GM23338 (cell line): ENCODE results near the gene NSG1. TPM values are rescaled to one million over a fixed set of nuclear protein-coding genes. Genes with fewer than 3 reads are reported as not detected.

Source experiments
- ATAC-seq: fragments of 200-7000 bp; cut with Tn5 transposase; 3 replicates; pipeline ENCODE4 v1.9.1; 2020
- DNase-seq: peaks from one replicate; pipeline ENCODE4 v3.0.0-alpha.2; 2015; ENCODE audit warnings: low spot score
- H2AFZ ChIP-seq: fragments of 200-600 bp; sonication (generic); 2 replicates; pipeline ENCODE4 v1.8.0; 2016; ENCODE audit warnings: antibody characterized with exemption, mild to moderate bottlenecking, moderate library complexity
- H3F3A ChIP-seq: fragments of 200-600 bp; sonication (generic); replicated peaks from 2 replicates; pipeline ENCODE4 v1.8.0; 2017; ENCODE audit warnings: antibody characterized with exemption, mixed run types, low read depth
- H3K27ac ChIP-seq: fragments of 200-600 bp; sonication (generic); 2 replicates; pipeline ENCODE4 v1.6.1; 2016; ENCODE audit warnings: low read depth
- H3K27me3 ChIP-seq: fragments of 200-600 bp; sonication (generic); 2 replicates; pipeline ENCODE4 v1.8.0; 2016; ENCODE audit warnings: mild to moderate bottlenecking, mixed run types, moderate library complexity; ENCODE audit not compliant: insufficient read depth
- H3K36me3 ChIP-seq: fragments of 200-600 bp; sonication (generic); 2 replicates; pipeline ENCODE4 v1.8.0; 2016; ENCODE audit warnings: mild to moderate bottlenecking; ENCODE audit not compliant: insufficient read depth
- H3K4me1 ChIP-seq: fragments of 200-600 bp; sonication (generic); 2 replicates; pipeline ENCODE4 v1.8.0; 2016; ENCODE audit warnings: mild to moderate bottlenecking, moderate library complexity; ENCODE audit not compliant: insufficient read depth
- H3K4me2 ChIP-seq: fragments of 200-600 bp; sonication (generic); 2 replicates; pipeline ENCODE4 v1.7.1; 2017; ENCODE audit warnings: mixed run types
- H3K4me3 ChIP-seq: fragments of 200-600 bp; sonication (generic); 2 replicates; pipeline ENCODE4 v1.6.1; 2016; ENCODE audit warnings: mixed run types
- H3K79me2 ChIP-seq: fragments of 200-600 bp; sonication (generic); replicated peaks from 2 replicates; pipeline ENCODE4 v1.8.0; 2017; ENCODE audit warnings: mild to moderate bottlenecking; ENCODE audit not compliant: insufficient read depth
- H3K9me2 ChIP-seq: fragments of 200-600 bp; sonication (generic); 2 replicates; pipeline ENCODE4 v1.8.0; 2017; ENCODE audit not compliant: insufficient read depth
- H4K20me1 ChIP-seq: fragments of 200-600 bp; sonication (generic); replicated peaks from 2 replicates; pipeline ENCODE4 v1.8.0; 2017; ENCODE audit warnings: mild to moderate bottlenecking; ENCODE audit not compliant: insufficient read depth
- H3K27ac Mint-ChIP-seq: 2 replicates; pipeline ENCODE4 v1.8.0; 2020; ENCODE audit warnings: inconsistent platforms, mild to moderate bottlenecking, moderate library complexity, mixed read lengths
- H3K27me3 Mint-ChIP-seq: 3 replicates; pipeline ENCODE4 v1.8.0; 2022; ENCODE audit warnings: low read depth, mild to moderate bottlenecking, moderate library complexity, mixed read lengths, inconsistent platforms; ENCODE audit not compliant: insufficient read depth, poor library complexity
- H3K36me3 Mint-ChIP-seq: 3 replicates; pipeline ENCODE4 v1.8.0; 2021; ENCODE audit warnings: low read depth, mild to moderate bottlenecking, inconsistent platforms, moderate library complexity, mixed read lengths
- H3K4me1 Mint-ChIP-seq: 3 replicates; pipeline ENCODE4 v1.8.0; 2020; ENCODE audit warnings: mild to moderate bottlenecking, inconsistent platforms, mixed read lengths
- H3K4me3 Mint-ChIP-seq: 3 replicates; pipeline ENCODE4 v1.8.0; 2021; ENCODE audit warnings: moderate library complexity, mild to moderate bottlenecking, inconsistent platforms, mixed read lengths
- H3K9me3 Mint-ChIP-seq: 3 replicates; pipeline ENCODE4 v1.8.0; 2020; ENCODE audit warnings: moderate library complexity, mild to moderate bottlenecking, inconsistent platforms, mixed read lengths
- CREB1 ChIP-seq: fragments of 250-450 bp; sonication (Bioruptor Pico); IDR thresholded peaks from 2 replicates; pipeline ENCODE4 v1.5.0; 2020; ENCODE audit warnings: low read depth, mild to moderate bottlenecking, moderate library complexity
- CTCF ChIP-seq, 2 experiments: fragments of 200-600 bp in 1 of 2; sonication (generic) in 1 of 2; conservative IDR thresholded peaks; 2 replicates each; pipeline versions ENCODE4 v1.5.1 to v1.6.1; 2016 to 2017; ENCODE audit warnings: antibody characterized with exemption in 2 of 2, low read depth in 2 of 2, mild to moderate bottlenecking in 2 of 2, moderate library complexity in 1 of 2
- EZH2phosphoT487 ChIP-seq: fragments of 200-600 bp; sonication (generic); IDR thresholded peaks from one replicate; pipeline ENCODE4 v1.8.1; 2018; ENCODE audit warnings: antibody characterized with exemption; ENCODE audit not compliant: unreplicated experiment
- JUNB ChIP-seq: IDR thresholded peaks from one replicate; pipeline ENCODE4 v1.6.1; 2016; ENCODE audit warnings: antibody characterized with exemption; ENCODE audit not compliant: unreplicated experiment
- POLR2AphosphoS5 ChIP-seq: IDR thresholded peaks from 2 replicates; pipeline ENCODE4 v1.6.1; 2016; ENCODE audit warnings: antibody characterized with exemption, low read depth
- polyA plus RNA-seq: library from polyadenylated mRNA; unstranded; fragments of >200 nt; fragmentation: Nextera tagmentation; extraction: Ambion mirVana; gene quantifications from 2 replicates; pipeline ENCODE4 v1.2.1, GENCODE V29; 2016
- total RNA-seq: library from RNA; depleted of rRNA; stranded (reverse); fragments of >200 nt; shearing (Covaris generic); gene quantifications from 2 replicates; pipeline ENCODE4 v1.2.3, GENCODE V29; 2014

NSG1 gene
- total and polyA plus RNA-seq, 2 experiments from 2014 or later, result 17.4 to 34.5 TPM

GRCh38 chr4:4415107-4415805, 28.4 kb downstream of the NSG1 start:
- Histone ChIP-seq H3K36me3 (0 out of 2 replicates have a peak, but pooled peaks cover 4% of the 10 kb centered on the region), H2AFZ (no peak overlapping the region), H3K4me1 (no peaks in the 10 kb centered on the region), H3K4me3 (no peak overlapping the region), H3K4me2 (no peak overlapping the region), H3K79me2 (no peaks in the 10 kb centered on the region), H3K9me2 (no peaks in the 10 kb centered on the region), H4K20me1 (no peaks in the 10 kb centered on the region), H3F3A (no peaks in the 10 kb centered on the region), H3K27ac (no peak overlapping the region), H3K27me3 (no peaks in the 10 kb centered on the region)
- no peak for TF ChIP-seq POLR2AphosphoS5
- no peak for TF ChIP-seq JUNB
- no peak overlapping the region for H3K4me3 Mint-ChIP-seq
- DNase-seq (no peak), ATAC-seq (no peak)
- no peak overlapping the region for H3K27ac Mint-ChIP-seq
- peaks cover 5% of the 10 kb centered on the region for H3K27me3 Mint-ChIP-seq
- H3K9me3 Mint-ChIP-seq, result peaks cover 2% of the 10 kb centered on the region; the same call in 2 of the 3 replicates
- peaks cover 40% of the 10 kb centered on the region for H3K36me3 Mint-ChIP-seq
- H3K4me1 Mint-ChIP-seq, result peaks cover 10% of the 10 kb centered on the region; the same call in 2 of the 3 replicates

GRCh38 chr4:4415806-4416805, 29.2 kb downstream of the NSG1 start:
- no peaks in the 10 kb centered on the region for H4K20me1 ChIP-seq
- peaks cover 10% of the 10 kb centered on the region; the same call in 2 of the 3 replicates for H3K4me1 Mint-ChIP-seq

More at GRCh38 chr4:4415806-4416805, 29.2 kb downstream of the NSG1 start:
- H3K27ac ChIP-seq, result no peak overlapping the region
- no peak overlapping the region; the same call in 2 of the 3 replicates for H3K4me3 Mint-ChIP-seq
- H3F3A ChIP-seq, result no peaks in the 10 kb centered on the region
- H3K79me2 ChIP-seq, result no peaks in the 10 kb centered on the region
- no peaks in the 10 kb centered on the region for H3K27me3 ChIP-seq
- ATAC-seq (no peak), DNase-seq (no peak)
- peaks cover 7% of the 10 kb centered on the region for H3K27me3 Mint-ChIP-seq
- H3K4me2 ChIP-seq, result no peak overlapping the region
- peaks cover 2% of the 10 kb centered on the region; the same call in 2 of the 3 replicates for H3K9me3 Mint-ChIP-seq
- no peak overlapping the region for H3K4me3 ChIP-seq
- no peak overlapping the region for H2AFZ ChIP-seq
- H3K36me3 ChIP-seq, result 0 out of 2 replicates have a peak, but pooled peaks cover 4% of the 10 kb centered on the region
- H3K4me1 ChIP-seq, result no peaks in the 10 kb centered on the region
- peaks cover 40% of the 10 kb centered on the region for H3K36me3 Mint-ChIP-seq
- H3K27ac Mint-ChIP-seq, result no peak overlapping the region
- H3K9me2 ChIP-seq, result no peaks in the 10 kb centered on the region
- TF ChIP-seq EZH2phosphoT487 (no peak), CREB1 (CRISPR knock-in tag) (no peak), JUNB (no peak), CTCF (conservative IDR thresholded peaks at IDR 0.05; ENCODE audit: low read depth in 2 of 2) (0 out of 4 replicates have a peak, but pooled peaks of 1 of the 2 experiments have one; percentile 3)
